Measurements from ENCODE around the gene MAGEA4.

Gene MAGEA4

DNA sequence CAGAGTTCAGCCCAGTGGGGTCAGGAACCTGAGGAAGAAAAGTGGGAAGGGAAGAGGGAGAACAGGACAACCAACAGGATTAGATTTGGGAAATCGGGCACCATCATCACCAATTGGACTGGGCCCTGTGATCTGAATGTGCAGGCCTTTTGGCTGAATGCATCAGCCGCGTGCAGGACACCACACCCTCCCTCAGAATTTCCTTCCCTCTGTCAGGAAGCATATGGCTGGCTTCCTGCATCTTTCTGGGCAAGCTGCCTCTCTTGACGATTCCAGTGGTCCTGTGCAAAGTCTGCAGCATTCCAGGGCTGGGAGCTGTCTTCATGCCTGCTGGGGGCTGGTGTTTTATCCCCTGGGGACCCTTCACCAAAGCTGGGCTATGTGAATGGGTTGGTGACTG lies 16.4 kb downstream of the MAGEA4 start:
- no peak for DNase-seq

GRCh38 chrX:151935358-151935757 lies 22.7 kb downstream of the MAGEA4 start:
- DNase-seq: no peak

DNA sequence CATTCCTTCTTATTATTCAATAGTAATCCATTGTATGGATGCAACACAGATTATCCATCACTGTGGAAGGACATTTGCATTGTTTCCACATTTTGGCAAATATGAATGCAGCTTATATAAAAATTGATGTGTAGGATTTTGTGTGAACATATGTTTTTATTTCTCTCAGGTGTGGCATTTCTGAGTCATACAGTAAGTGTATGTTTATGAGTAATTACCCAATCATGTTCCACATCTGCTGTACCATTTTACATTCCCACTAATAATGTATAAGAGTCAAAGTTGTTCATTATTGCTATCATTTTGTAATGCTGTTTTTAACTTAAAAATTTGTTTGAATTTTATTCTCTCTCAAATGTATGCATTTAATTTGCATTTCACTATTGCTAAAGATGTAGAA lies 25.5 kb downstream of the MAGEA4 start:
- no peak for DNase-seq

DNA sequence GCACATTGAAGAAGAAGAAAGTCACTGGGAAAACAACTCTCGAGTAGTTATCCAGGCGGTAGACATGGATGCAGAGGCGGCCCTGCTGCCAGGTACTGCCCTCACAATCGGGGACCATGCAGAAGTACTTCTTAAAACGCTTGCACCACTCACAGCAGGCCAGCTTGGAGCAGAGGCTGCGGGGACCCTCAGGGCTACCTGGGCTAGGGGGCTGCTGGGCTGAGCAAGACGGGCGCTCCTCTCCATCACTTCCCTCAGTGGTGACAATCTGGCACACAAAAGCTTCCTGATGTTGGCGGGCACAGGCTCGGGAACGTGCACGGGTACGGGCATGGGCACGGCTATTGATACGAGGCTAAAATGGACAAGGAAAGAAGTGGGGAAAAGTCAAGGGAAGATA lies 42.0 kb downstream of the MAGEA4 start:
- no peak for DNase-seq

DNA sequence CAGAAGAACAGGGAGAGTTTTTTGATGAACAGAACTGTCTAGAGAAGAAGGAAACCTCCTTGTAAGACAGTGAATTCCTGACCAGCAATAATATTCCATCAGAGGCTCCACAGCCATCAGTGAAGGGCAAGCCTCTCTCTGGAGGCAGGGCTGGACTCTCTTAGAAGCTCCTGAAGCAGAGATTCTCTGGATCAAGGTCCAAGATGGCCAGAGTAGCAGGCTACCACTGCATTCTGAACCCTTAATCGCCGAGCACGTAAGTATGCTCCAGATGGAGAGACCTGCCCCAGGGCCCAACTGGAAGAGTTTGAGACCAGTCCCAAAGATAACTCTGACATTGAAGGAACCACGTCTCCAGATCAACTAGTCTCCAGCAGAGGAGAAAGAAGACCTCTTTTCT lies 45.4 kb downstream of the MAGEA4 start:
- DNase-seq: no peak

GRCh38 chrX:151962034-151962433 lies 49.3 kb downstream of the MAGEA4 start:
- DNase-seq: no peak

GRCh38 chrX:151966236-151966635 lies 53.5 kb downstream of the MAGEA4 start:
- DNase-seq: no peak

- no peak for DNase-seq
These were observed 57.3 kb downstream of the MAGEA4 start for GRCh38 chrX:151970027-151970426.

DNA sequence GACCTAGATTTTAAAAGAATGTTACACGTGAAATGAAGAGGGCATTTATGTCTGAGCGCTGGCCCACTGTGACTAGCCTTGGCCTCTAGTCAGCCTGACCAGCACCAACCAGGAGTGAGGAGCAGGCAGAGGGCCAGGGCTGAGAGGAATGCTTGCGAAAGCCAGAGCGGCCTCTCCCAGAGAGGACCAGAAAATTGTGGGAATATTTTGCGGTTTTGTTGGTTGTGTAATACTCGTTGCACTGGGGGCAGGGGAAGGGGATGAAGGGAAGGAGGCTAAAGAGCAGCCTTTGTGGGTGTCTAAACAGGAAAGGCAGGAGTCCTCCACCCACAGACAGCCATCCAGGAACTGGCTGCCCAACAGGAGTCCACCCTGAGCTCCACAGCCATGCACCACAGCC lies 58.0 kb downstream of the MAGEA4 start:
- DNase-seq: peak; percentile 19 to 70

DNA sequence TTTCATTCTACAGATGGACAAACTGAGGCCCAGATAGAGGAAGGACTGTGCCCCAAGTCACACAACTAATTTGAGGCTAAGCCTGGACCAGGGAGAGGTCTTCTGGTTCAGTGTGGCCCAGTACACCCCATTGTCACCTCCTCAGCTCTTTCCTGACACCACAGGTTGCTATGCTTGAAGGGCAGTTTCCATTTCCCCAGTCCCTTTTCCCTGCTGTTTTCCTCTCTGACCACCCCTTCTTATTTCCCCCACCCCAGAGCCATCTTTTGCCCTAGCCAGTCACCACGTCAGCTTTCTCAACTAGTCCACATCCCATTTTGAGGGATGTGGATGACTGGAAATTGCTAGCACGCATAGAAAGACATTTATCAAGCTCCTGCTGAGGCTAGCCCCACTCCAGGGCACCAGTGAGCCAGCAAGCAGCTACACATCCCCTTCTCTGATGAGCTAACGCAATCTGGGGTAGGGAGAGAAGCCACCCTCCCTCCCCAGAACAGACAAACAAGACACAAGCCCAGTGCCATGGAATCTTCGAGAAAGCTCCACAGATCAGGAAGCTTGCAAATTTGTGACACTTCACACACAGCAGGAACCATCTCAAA lies 60.5 kb downstream of the MAGEA4 start:
- DNase-seq: no peak

- peak in 1 of 2 experiments; percentile 31 for DNase-seq
These were observed 61.2 kb downstream of the MAGEA4 start for GRCh38 chrX:151973851-151974335.
